NCI-H2227 treated with DMSO at 0.1 percent for 48 hours (cell line): ENCODE measurements around the gene RBMS3.
"Not testable (repeated sequence)": the region's sequence is repeated elsewhere in the genome, so short reads cannot be mapped to it uniquely, and the experiment has no call there.

ENCODE experiments used
- DNase-seq: peaks from one replicate; lab custom pipeline; 2025; lab: John Stamatoyannopoulos, UW

RBMS3 gene

DNA sequence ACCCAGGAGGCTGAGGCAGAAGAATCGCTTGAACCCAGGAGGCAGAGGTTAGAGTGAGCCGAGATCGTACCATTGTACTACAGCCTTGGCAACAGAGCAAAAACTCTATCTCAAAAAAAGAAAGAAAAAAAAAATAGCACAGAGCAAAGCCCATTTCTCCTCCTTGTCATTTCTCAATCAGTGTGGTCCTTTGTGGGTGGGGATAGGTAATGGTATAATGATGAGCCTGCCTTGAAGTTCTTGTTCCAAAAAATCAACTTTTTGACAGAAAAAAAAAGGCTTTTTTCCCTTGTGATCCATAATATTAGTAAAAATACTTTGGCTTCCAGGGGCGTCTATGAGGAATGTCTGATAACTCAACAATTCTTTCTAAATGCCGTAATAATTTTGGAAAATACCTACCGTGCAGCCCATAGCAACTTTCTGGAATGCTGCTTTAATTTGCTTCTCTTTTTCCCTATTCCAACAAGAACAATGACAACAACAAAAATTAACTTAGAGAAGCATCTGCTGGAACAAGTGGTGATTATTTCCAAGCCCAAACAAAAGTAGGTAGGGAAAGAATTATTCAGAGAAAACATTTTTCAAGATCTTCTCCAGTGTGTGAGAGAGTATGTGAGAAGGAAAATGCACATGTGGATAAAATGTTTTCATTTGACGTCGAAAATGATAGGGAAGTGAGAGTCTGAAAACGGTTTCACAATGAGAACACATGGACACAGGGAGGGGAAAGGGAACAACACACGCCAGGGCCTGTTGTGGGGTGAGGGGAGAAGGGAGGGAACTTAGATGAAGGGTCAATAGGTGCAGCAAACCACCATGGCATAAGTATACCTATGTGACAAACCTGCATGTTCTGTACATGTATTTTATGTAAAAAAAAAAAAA lies 337.8 kb downstream of the RBMS3 start:
- no peak for DNase-seq

DNA sequence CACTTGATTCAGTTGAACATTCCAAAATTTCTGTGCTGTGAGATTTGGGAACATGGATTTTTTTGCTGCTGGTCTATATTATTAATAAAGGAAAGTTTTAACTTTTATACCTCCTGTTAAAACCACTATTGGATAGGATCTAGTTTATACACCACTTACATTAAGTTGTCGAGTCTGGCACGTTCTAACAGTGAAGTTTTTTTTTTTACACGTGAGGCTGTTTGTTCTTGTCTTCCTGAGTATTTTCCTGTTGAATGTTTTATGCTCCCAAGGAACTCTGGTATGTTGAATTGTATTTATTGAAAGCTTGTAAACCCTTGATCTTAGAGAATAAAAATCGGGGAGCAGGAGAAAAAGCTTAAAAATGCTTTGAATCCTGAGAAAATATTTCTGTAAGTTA lies 338.8 kb downstream of the RBMS3 start:
- no peak for DNase-seq

DNA sequence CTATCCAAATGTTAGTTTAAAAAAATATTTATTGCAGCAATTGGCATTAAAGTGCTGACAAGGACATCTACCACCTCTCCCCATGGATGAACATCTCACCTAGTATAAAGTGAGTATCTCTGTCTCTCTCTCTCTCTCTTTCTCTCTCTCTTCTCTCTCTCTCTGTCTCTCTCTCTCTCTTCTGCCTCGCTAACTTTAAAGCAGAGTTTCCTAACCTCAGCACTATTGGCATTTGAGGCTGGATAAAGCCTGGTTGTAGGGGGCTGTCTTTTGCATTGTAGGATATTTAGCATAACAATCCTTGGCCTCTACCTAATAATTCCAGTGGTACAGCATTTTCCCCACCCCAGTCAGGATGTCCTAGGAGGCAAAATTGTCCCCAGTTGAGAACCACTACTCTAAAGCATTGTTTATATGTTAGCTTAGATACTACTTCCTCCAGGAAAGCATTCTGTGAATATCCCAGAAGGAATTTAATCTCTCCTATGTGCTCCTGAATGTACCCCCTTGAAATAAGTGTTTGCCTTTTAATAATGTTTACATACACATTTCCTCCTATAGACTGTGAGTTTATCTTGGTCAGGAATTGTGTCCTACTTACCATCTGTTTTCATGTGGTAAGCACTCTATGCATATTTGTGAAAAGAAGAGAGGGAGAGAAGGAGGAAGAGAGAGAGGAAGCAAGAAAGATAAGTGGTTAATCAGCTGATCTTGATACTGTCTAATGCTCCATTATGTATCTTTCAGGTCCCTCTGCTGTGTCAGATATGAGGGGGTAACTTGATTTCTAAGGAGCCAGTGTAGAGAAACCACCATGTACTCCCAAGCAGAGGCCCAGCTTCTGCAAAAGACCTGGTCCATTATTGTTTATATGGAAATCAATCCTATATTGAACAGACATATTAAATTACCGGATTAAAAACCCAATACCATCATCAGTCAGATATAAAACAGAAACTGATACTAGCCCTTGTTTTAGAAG lies 346.6 kb downstream of the RBMS3 start:
- no peak for DNase-seq

DNA sequence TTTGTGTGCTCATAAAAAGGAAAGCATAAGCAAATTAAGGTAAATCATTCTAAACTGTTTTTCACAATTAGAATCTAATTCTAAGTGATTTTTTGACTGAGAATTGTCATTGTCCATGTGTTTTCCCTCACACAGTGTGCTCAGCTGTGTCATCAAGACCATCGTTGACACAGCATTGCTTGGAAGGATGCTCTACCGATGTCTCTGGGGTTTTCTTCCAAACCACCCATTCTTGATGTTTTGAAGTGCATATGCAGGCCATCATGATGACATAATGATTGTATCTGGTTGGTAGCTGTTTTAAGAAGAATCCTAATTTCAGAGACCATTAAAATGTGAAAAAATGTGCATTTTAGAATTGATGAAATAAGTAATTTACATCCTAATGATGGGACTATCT lies 347.9 kb downstream of the RBMS3 start:
- no peak for DNase-seq

DNA sequence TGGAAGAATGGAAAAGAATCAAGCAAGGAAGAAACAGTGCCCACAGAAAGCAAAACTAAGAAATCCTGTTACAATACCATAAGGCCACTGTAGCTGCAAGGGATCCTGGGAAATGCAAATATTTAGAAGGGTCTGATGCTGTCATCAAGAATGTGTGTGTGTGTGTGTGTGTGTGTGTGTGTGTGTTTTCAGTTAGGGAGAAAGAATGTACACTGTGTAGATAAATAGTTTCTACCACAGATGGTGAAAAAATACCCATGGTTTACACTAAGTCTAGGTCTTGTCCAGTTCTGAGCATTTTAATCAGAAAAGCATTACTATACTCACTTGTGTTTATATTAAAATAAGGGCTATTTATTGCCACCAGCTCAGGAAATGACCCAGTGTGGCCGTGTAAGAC lies 355.0 kb downstream of the RBMS3 start:
- DNase-seq: no peak

DNA sequence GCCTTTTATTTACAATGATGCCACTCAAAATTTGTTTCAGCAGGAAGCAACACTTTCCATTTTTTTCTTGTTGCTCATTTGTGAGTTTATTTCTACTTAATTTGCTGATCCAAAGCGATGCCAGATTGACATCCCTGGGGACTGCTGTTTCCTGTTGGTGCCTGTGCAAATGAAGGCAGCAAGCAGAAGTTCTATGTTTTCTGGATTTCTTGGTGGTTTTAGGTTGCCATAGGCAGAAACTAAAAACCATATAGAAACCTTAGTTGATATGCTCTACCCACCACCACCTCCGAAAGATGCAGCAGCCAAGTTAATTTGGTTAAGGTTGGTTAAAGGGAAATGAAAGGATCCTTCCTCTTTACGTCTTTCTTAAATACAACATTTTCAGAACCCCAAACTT lies 356.2 kb downstream of the RBMS3 start:
- DNase-seq: no peak

DNA sequence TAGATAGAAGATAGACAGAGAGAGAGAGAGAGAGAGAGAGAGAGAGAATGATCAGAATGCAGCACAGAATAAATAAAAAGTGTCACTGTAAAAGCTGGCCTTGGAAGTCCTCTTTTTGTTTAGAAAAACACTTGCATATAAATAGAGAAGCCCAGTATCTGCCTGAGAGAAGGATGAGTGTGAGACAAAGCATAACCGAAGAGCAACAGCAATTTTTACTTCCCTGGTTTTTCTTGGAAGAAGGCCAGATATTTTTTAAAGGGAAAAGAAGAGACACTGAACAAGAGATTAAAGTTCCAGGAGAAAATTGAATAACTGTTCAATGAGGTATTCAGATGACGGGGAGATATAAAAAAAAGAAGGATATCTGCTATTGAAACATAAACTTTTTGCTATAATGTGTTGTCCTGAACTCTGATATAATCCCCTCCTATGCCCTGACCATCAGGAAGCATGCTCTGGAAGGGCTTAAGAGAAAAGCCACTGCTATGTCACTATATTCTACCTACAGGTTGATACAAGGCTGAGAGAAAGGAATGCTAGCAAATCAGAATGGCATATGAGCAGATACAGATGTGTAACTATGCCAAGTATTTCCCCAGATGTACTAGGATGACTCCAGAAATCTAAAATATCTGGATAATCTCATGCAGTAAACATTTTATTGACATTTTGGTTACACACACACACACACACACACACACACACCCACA lies 358.9 kb downstream of the RBMS3 start:
- DNase-seq: no peak

DNA sequence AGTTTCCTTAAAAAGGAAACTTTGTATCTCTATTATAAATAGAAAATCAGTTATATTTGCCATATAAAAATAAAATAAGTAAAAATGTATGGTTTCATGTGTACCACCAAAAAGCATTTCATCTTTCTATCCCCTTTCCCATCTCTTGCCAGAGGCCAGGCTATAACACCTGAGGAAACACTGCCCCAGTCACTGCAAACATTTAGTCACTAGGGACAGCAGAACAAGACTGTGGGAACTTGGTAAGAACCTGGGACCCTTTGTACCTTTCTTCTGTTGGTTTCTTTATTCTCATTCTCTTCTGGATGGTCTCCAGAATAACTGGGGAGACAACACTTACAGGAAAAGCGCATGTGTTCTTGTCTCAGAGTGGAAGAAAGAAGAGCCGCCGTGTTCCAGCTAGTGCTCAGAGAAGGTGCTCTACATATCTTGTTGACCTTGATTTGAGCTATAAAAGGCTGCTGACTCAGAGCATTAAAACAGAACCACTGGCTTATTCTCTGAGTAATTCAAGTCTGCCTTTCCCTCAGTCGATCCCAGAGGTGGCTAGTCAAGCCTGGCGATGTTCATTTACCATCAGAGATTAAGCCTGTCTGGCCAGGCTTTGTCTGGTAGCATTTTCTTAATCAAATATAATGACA lies 361.6 kb downstream of the RBMS3 start:
- DNase-seq: peak; percentile 2

DNA sequence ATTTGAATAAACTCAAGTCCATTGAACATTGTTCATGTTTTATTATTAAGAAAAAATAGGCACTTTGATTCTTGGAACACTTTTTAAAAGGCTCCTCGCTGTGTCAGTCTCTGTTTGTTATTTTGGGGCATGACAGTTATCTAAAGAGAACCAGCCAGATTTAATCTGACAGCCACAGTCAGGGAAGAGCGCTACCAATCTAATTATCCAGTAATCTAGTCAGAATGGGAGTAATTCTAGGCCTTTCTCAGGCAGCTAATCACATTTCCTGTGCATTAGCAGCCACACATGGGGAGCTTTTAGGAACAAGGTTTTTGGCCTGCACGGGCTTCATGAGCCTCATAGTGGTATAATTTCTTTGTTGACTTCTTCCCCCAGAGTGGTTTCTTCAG lies 362.2 kb downstream of the RBMS3 start:
- DNase-seq: no peak

DNA sequence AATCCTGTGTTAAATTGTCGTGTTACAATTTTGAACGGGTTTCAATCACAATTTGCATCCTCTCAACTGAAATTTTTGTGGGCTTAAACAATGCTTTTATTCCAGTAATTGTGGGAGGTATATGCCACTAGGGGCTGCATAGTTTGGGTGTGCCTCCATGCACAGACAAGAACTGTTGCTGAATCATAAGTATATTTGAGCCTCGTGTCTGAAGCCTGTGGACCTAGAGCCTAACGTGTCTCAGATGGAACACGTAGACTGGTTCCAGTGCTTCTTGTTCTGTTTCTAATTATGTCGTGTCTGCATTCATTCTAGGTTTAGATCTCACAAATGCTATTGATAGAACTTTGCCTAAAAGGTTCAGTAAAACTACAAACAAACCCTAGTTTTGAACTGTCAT lies 363.4 kb downstream of the RBMS3 start:
- DNase-seq: no peak

DNA sequence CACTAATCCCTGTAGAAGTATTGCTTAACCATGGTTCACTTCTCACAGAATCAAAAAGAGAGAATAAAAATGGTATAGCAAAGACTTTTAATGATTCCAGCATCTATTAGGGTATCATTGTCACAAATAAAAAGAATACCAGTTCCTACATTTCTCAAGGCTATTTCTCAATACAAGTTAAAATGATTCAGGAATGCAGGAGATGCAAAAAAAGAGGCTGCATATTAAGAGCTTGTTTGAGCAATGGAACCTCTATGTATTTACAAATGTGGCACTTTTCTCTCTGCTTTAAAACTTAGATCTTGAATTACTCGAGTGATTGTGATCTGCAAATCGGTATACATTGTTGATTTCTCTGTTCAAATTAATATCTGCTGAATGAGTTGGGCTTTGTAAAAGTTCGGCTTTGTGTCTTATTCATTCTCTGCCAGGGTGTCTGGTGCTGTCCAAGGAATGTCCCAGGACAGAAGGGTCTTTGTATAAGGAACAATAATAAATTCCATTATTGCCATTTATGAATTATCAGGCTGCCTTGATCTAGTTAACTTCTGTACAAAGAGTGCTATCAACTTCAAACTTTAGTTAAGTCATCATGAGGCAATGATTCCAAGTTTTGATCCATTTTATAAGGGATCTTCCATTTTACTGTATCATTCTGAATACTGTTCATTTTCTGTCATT lies 364.2 kb downstream of the RBMS3 start:
- DNase-seq: no peak

DNA sequence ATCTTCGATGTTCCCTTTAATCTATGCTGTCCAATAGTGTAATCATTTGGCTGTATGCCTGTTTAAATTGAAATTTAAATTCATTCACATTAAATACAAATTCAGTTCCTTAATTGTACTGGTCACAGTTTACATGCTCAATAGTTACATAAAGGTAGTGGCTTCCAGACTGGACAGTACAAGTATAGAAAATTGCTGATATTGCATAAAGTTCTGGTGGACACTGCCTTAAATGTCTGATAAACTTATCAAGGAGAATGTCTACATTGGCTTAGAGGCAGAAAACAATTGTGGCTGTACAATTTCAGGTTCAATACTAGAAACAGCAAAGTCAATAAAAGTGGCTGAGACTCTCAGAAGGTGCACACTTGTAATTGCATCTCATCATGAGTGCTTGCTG lies 365.2 kb downstream of the RBMS3 start:
- no peak for DNase-seq

DNA sequence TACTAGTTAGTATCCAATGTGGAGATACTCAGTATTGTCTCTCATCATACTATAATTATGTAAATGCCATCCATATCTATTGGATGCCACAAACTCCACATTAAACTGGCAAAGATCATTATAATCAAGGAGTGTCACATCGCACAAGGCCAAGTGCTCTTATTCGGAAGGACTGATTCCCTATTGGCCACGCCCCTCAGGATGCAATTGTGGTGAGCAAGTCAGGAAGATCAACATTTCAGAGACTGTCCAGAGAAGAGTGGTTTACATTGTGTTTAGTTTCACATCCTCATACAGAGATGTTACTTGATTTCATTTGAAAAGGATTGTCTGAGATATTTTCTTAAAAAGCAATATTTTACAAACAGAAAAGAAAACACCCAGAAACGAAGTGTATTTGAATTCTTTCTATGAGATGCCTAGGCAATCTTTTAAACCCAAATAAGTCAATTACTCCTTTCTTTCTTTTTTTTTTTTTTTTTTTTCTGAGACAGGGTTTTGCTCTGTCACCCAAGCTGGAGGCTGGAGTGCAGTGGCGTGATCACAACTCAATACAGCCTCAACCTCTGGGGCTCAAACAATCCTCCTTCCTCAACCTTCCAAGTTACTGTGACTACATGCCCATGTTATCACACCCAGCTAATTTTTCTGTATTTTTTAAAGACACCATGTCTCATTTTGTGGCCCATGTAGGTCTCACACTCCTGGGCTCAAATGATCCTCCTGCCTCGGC lies 369.1 kb downstream of the RBMS3 start:
- no peak for DNase-seq

DNA sequence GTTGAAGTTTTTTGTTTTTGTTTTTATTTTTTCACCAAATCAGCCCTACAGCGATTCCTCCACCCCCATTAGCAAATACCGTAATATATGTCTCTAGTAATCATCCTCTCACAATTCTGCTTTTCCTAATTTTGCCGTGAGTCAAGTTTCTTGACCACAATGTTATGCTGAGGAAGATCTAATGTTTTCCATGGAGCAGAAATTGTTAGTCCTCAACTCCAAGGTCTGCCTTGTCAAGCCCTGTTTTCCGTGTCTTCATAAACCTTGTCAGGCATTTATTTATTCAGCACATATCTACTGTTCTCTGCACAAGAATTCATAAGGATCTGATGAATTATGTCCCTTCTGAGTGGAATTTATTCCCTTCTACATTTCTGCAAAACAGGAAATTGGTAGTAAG lies 372.8 kb downstream of the RBMS3 start:
- no peak for DNase-seq

DNA sequence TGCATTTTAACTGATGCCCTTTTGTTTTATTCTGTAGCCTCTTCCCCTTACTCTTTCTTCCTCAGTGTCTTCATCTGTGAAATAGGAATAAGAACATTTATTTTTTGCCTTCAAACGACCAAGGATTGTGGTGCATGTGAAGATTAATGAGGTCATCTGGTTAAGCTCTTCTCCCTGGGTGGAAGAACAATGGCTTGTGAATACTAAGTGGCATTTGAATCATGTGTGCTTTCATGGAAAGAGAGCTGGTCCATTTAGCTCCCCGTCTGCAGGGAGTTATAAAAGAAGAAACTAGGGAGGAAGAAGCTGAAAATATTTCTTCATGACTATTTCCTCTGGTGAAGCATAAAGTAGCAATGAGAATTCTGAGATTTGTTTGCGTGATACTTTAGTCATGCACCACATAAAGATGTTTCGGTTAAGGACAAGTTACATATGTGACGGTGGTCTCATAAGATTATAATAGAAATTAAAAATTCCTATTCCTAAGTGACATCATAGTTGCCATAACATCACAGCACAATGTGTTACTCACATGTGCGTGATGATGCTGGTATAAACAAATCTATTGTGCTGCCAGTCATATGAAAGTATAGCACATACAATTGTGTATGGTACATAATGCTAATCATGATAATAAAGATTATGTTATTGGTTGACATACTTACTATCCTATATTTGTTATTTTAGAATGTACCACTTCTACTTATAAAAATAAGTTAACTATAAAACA lies 374.3 kb downstream of the RBMS3 start:
- DNase-seq: no peak

DNA sequence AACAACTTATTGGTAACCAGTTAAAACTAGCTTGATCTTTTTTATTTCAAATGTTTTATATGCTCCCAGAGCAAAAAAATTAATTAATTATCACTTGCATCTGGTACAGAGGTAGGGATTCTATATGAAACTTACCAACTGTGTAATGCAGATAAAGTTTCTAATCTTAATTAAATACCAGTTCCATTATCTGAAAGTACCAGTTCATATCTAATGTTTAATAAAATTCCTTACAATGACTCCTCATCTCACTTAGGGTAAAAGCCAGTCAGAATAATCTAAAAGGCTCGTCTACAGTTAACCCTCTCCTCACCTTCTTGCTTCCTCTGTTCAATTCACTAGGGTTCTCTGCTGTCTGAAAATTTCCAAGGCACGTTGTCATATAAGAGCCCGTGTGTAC lies 384.8 kb downstream of the RBMS3 start:
- DNase-seq: no peak

DNA sequence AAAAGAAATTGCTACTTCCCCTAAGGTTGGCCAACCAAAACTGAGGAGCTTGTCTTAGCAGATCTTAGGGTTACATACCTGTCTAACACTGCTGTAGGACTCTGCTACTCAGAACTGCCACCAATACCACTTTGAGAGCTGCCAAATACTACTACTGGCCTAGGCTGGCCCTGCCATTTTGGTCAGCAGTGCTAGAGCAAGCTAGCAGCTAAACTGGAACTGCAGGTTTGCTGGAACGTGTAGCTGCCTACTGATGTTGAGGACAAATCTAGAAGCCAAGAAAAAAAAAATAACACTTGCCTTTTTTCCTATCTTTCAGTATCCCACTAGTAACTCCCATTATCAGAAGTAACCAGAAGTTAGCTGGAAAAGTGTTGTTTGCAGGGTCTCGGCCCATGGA lies 387.4 kb downstream of the RBMS3 start:
- DNase-seq: no peak

DNA sequence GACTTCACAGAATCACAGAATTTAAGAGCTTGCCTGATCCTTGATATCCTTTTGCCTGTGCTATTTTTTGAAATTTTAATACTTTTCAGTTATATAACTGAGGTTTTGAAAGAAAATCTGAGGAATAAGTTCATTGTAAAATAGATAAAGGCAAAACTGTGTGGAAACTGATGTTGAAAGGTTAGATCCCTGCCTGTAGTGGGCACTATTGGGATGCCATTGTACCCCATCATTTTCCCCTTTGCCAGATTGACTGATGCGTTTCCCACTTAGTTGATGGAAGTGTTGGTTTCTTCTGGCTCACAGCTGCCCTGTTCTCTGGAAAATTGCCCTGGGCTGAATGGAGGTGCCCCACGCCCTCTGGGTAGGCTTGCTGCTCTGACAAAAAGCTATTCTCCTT lies 387.9 kb downstream of the RBMS3 start:
- DNase-seq: no peak

DNA sequence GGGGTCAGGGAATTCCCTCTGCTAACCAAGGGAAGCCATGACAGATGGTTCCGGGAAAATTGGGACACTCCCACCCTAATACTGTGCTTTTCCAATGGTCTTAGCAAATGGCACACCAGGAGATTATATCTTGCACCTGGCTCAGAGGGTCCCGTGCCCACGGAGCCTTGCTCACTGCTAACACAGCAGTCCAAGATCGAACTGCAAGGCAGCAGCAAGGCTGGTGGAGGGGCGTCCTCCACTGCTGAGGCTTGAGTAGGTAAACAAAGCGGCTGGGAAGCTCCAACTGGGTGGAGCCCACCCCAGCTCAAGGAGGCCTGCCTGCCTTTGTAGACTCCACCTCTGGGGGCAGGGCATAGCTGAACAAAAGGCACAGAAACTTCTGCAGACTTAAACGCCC lies 389.6 kb downstream of the RBMS3 start:
- DNase-seq: not testable (repeated sequence)

DNA sequence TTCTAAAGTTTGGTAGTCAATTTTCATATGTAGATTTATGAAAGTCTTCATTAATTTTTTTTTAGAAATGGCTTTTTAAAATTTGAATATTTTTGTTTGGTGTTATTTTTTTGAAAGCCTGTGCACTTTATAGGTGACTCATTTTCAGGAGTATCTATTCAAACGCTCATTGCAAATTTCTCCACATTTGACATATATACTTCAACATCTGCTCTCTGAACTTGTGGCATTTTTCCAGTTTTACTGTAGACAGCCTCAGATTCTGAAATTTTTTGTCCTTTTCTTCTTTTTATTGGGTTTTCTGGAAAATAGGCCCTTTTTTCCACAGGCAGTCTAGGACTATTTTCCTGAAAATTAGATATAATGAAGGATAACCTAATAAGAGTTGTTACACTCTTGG lies 396.6 kb downstream of the RBMS3 start:
- no peak for DNase-seq
